HG02763 (cell line): ENCODE data around the gene UFC1.

Experiments used
- ATAC-seq: cut with Tn5 transposase; IDR thresholded peaks from one replicate; pipeline ENCODE4 v1.9.1; 2021; ENCODE audit warnings: mild to moderate bottlenecking, moderate library complexity; ENCODE audit not compliant: unreplicated experiment

The UFC1 gene

DNA sequence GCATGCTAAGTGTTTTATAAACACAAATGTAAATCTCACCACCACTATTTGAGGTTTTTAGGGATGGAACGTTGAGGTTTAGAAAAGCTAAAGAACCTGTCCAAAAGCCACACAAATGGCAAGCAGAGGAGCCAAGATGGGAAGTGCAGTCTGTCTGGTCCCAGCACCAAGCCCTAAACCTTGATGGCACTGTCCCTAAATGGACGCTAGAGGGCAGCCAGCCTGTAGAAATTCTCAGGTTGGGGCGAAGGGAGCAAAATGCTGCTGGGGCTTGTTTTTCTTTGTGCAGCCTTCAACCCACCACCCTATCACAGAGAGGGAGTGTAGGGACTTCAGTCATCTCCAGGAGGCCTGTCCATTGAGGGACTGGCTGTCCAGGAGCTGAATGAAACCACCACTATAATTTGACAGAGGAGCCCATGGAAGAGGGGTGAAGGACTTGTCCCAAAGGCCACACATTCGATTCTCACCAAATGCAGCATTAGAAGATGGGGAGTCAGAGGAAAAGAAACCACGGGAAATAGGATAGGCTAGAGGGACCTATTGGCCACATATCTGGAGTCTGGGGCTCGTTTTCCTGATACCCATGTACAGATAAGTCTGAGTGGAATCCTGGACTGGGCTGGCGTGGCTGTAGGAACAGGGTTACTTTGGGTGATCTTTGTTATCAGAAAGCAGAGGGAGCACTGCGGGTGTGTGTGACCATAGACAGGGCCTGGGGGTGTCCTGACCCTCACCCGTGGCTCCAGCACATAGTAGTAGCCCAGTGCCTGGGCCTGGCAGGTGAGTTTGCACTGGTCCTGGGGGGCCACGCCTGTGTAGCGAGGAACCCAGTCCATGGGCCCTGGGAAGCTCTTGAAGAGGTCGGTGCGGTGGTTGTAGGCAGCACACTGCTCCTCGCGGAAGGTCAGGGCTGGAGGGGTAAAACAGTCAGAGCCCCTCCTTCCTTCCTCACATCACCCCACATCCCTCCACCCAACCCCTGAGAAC lies 39.0 kb downstream of the UFC1 start:
- no peak for ATAC-seq

DNA sequence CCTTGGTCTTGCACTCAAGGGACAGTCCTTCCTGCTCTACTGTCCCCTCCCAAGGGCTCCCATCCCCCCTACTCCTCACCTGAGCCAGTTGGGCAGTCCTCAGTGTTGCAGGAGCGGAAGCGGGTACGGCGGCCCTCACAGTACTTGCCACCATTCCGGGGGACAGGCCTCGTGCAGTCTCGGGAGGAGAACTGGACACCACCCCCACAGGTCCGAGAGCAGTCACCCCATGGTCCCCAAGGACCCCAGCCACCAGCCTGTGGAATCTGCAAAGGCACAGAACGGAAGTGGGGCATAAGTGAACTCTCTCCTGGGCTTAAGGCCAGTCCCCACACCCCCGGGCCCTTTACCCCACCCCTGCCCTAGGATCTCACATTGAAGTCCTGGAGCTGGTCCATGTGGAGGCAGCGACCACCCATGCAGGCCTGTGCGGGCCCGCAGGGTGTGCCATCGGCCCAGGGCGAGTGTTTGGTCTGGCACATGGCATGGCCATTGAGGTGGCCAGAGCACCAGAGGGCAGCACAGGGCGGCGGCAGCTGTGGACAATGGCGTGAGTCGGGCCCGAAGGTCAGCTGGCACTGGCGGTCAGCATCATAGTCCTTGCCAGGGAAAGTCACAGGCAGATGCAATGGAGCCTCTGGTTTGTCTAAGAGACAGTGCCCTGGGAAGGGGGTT lies 39.9 kb downstream of the UFC1 start:
- no peak for ATAC-seq

GRCh38 chr1:161195171-161195570 lies 41.4 kb downstream of the UFC1 start:
- ATAC-seq, result no peak

- ATAC-seq, result no peak
Measured at GRCh38 chr1:161196111-161196510, 42.3 kb downstream of the UFC1 start.

DNA sequence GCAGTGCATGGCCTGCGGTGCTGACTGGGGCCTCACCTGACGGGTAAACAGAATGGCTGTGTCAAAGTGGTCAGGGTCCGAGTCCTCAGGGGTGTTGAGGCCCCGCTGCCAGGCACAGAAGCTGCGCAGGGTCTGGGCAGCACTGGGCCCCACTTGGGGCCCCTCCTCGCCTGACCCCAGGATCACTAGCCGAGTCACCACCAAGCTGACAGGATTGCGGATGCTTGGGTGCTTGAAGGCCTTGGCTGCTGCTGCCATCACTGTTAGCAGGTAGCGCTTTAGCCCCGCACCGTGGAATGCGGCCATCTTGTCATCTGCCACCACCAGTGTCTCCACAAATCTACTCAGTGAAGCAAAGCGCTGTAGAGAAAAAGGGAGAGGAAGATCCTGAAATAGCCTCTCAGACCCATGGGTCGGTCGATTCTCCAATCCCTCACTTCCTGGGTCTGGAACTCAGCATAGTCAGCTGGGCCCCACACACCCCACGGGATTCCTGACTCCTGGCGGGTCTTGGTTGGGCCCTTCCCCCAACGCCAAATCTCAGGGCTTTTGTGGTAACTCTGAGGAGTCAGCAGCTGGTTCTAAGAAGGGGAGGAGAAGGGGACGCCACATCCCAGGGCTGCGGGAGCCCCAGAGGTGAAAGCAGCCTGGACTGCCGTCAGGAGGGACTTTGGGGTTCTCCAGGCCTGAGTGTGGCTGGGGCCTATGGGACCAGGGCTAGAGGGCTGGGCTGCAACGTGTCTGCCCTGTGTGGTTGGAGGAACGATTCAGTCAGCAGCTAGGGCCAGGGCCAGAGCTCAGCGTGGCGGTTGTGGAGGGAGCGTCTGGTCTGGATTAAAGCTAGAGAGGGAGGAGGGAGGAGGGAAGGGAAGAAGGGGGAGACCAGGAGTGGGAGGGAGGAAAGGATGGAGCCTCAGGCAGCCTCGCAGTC lies 43.0 kb downstream of the UFC1 start:
- ATAC-seq, result no peak

GRCh38 chr1:161197560-161198193 lies 43.9 kb downstream of the UFC1 start:
- ATAC-seq, result no peak

GRCh38 chr1:161198194-161198896 lies 44.6 kb downstream of the UFC1 start:
- no peak for ATAC-seq

- no peak for ATAC-seq
Measured at GRCh38 chr1:161198897-161199431, 45.2 kb downstream of the UFC1 start, which contains the start of gene ADAMTS4. ADAMTS4 (minus strand) TSS chr1:161199054; CDS start chr1:161198627, 427 bp downstream.

GRCh38 chr1:161199506-161200139 lies 45.8 kb downstream of the UFC1 start:
- no peak for ATAC-seq

DNA sequence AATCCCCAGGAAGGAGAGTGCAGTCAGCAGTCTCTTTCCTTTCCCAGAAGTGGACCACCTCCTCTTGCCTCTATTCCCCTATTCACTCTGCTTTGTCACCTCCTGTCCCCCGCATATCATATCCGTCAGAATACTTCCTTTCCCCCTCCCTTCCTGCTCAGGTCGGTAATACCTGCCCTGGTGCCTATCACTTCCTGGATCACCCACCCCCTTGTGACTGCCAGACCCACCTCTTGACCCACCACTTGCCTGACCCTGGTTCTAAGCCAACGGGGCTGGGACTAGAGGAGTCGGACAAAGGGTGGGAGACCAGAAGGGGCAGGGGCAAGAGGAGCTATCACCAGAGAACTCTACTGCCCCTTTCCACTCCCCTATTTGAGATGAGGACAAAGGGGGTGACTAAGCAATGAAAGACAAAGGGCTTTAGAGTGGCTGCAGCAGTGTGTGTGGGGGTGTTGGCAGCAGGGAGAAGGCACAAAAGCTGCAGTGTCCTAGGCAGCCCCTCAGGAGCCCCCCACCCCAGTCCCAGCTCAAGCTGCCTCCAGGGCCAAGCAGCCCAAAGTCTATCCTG lies 46.7 kb downstream of the UFC1 start:
- no peak for ATAC-seq

DNA sequence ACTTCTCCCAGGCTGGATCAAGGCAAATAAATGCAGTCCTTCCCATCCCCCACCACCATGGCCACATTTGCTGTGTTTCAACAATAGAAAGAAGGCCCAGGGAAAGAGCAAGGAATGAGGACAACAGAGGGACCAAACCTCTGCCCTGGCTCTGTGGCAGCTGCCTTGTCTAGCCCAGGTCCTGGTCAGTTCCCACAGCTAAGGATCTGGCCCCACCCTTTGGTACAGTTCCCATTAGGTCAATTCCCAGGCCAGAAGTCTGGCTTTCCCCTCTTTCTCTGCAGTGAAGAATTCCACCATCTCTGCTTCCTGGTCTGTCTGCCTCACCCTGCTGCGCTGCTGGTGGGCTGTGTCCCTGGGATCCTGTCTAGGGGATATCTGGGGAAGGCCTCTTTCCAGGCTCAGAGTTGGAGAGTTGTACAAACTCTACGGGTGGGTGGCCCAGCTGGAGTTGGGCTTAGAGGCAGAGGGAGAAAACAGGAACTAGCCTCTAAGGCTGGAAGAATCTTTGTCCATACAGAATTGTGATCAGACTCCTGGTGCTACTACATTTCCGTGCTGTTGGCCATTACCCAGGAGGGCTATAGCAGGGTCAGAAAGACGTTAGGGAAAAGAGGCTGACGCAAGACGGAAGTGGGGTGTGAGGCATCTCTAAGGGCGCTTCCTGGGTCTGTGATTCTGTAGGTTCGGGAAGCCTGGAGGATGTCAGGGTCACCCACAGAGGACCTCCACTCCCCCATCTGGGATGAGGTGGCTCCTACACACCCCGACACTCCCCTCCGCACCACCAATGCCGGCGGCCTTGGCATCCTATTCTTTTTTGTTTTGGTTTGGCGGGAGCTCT lies 47.4 kb downstream of the UFC1 start:
- no peak for ATAC-seq

DNA sequence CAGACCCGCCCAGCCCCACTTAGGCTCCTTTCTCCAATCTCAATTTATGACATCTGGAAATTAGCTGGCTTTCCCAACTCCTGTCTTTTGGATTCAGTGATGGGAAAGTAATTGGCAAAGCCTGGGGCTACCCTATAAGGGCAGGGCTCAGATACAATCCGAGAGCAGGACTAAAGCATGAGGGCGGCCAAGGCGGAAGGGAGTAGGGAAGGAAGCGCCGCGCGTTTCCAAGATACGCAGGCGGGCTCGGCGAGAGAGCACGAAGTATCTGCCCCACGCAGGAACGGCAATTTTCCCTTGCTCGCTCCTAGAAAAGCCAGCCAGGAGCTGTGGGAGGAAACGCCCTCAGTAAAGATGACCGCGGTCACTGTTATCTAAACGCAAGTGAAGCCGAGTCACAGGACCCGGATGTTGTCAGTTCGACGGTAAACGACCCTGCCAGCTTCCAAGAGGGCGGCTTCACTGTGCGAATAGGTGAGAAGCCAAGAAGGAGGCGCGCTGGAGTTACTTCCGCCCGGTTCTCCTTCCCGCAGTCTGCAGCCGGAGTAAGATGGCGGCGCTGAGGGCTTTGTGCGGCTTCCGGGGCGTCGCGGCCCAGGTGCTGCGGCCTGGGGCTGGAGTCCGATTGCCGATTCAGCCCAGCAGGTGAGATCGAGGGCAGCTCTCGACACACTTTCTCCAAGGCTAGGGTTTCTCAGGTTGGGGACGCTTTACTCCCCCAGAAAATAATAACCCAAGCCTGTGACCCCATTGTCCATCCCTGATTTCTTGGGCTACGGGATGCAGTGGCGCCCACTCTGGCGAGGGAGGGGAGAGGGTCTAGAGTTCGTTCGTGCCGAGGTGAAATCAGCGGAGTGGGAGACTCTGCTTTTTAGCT lies 48.3 kb downstream of the UFC1 start, which contains the start of gene NDUFS2:
Gene NDUFS2 (plus strand): TSS at position 532 of the 877 bp plus-strand sequence. CDS start 19 bp downstream, at position 551.
- ATAC-seq, result peak; percentile 95

GRCh38 chr1:161206411-161207140 lies 52.8 kb downstream of the UFC1 start:
- ATAC-seq, result no peak

- no peak for ATAC-seq
Measured at GRCh38 chr1:161207173-161207572, 53.4 kb downstream of the UFC1 start.
